HepG2 (cell line): ENCODE results near the gene HPCAL1. TPM values are rescaled to one million over a fixed set of nuclear protein-coding genes. Genes with fewer than 3 reads are reported as not detected.

Source experiments
- AKAP8 ChIP-seq: sonication (generic); formaldehyde crosslinking; IDR thresholded peaks from 2 replicates; pipeline ENCODE4 v1.5.1; 2020; ENCODE audit warnings: mild to moderate bottlenecking, missing genetic modification reagents
- ATRX ChIP-seq: sonication (generic); formaldehyde crosslinking; IDR thresholded peaks from 2 replicates; pipeline ENCODE4 v1.4.0; 2020; ENCODE audit warnings: missing genetic modification reagents, borderline replicate concordance
- BATF2 ChIP-seq: sonication (generic); formaldehyde crosslinking; IDR thresholded peaks from 2 replicates; pipeline ENCODE4 v1.8.0; 2022; ENCODE audit warnings: mild to moderate bottlenecking, missing genetic modification reagents, moderate library complexity
- DMAP1 ChIP-seq: IDR thresholded peaks from 2 replicates; pipeline ENCODE4 v1.6.1; 2016
- GMEB2 ChIP-seq: IDR thresholded peaks from 2 replicates; pipeline ENCODE4 v1.6.1; 2016; ENCODE audit warnings: missing biosample characterization, missing genetic modification reagents, low read depth
- HINFP ChIP-seq: sonication (generic); formaldehyde crosslinking; IDR thresholded peaks from 2 replicates; pipeline ENCODE4 v1.4.0; 2020; ENCODE audit warnings: low read depth, mild to moderate bottlenecking, missing genetic modification reagents
- HOXA5 ChIP-seq: sonication (generic); formaldehyde crosslinking; IDR thresholded peaks from 2 replicates; pipeline ENCODE4 v1.4.0; 2020; ENCODE audit warnings: missing genetic modification reagents
- KAT8 ChIP-seq: IDR thresholded peaks from 2 replicates; pipeline ENCODE4 v1.6.1; 2016; ENCODE audit warnings: missing genetic modification reagents, missing compliant biosample characterization
- KLF9 ChIP-seq: IDR thresholded peaks from 2 replicates; pipeline ENCODE4 v1.6.1; 2016; ENCODE audit warnings: low read depth
- MAX ChIP-seq: IDR thresholded peaks from 2 replicates; pipeline ENCODE4 v1.6.1; 2012; ENCODE audit warnings: inconsistent platforms
- RARG ChIP-seq: sonication (generic); formaldehyde crosslinking; IDR thresholded peaks from 2 replicates; pipeline ENCODE4 v1.4.0; 2020; ENCODE audit warnings: low read depth, mild to moderate bottlenecking, missing genetic modification reagents
- REPIN1 ChIP-seq: sonication (generic); formaldehyde crosslinking; IDR thresholded peaks from 2 replicates; pipeline ENCODE4 v1.8.0; 2022; ENCODE audit warnings: missing genetic modification reagents, low read depth, mild to moderate bottlenecking, borderline replicate concordance
- RNF219 ChIP-seq: sonication (generic); formaldehyde crosslinking; IDR thresholded peaks from 2 replicates; pipeline ENCODE4 v1.5.0; 2020; ENCODE audit warnings: mild to moderate bottlenecking, missing genetic modification reagents
- RXRA ChIP-seq: sonication (generic); formaldehyde crosslinking; IDR thresholded peaks from 2 replicates; pipeline ENCODE4 v1.5.1; 2020; ENCODE audit warnings: missing genetic modification reagents
- SMYD3 ChIP-seq: sonication (generic); formaldehyde crosslinking; IDR thresholded peaks from 2 replicates; pipeline ENCODE4 v1.8.1; 2023; ENCODE audit warnings: mild to moderate bottlenecking, missing genetic modification reagents
- TCF7 ChIP-seq: sonication (generic); IDR thresholded peaks from 2 replicates; pipeline ENCODE4 v1.6.1; 2016; ENCODE audit warnings: antibody characterized with exemption, low read depth
- TOE1 ChIP-seq: sonication (generic); formaldehyde crosslinking; IDR thresholded peaks from 2 replicates; pipeline ENCODE4 v1.4.0; 2020; ENCODE audit warnings: mild to moderate bottlenecking, missing genetic modification reagents
- TP53 ChIP-seq: sonication (generic); formaldehyde crosslinking; conservative IDR thresholded peaks from 2 replicates; pipeline ENCODE4 v1.4.0; 2020; ENCODE audit warnings: missing genetic modification reagents
- XRCC5 ChIP-seq: fragments of 200-400 bp; formaldehyde crosslinking; optimal IDR thresholded peaks from 2 replicates; pipeline ENCODE3; 2017; ENCODE audit warnings: mild to moderate bottlenecking, low read length
- ZBTB14 ChIP-seq: sonication (generic); formaldehyde crosslinking; IDR thresholded peaks from 2 replicates; pipeline ENCODE4 v1.4.0; 2020; ENCODE audit warnings: missing genetic modification reagents
- ZNF20 ChIP-seq: sonication (generic); formaldehyde crosslinking; IDR thresholded peaks from 2 replicates; pipeline ENCODE4 v1.4.0; 2020; ENCODE audit warnings: mild to moderate bottlenecking, moderate library complexity, missing genetic modification reagents
- ZNF350 ChIP-seq: sonication (generic); formaldehyde crosslinking; IDR thresholded peaks from 2 replicates; pipeline ENCODE4 v1.4.0; 2020; ENCODE audit warnings: mild to moderate bottlenecking, low read depth, missing genetic modification reagents, borderline replicate concordance
- ZNF83 ChIP-seq: sonication (generic); formaldehyde crosslinking; IDR thresholded peaks from 2 replicates; pipeline ENCODE4 v1.4.0; 2020; ENCODE audit warnings: missing genetic modification reagents, mild to moderate bottlenecking, borderline replicate concordance
- polyA plus RNA-seq, 8 experiments: library from polyadenylated mRNA; depleted of rRNA in 3 of 8; stranded (reverse) in 7 of 8; unstranded in 1 of 8; fragments of >200 nt; fragmentation: Illumina TruSeq in 4 of 8; extraction: Trizol in 4 of 8; gene quantifications; 2 replicates each; pipeline versions ENCODE4 v1.2.1 to v1.2.3, GENCODE V29; 2011 to 2016; ENCODE audit warnings: low read depth in 4 of 8, missing spikeins in 1 of 8, mixed read lengths in 1 of 8; ENCODE audit not compliant: insufficient read depth in 1 of 8
- total RNA-seq, 5 experiments: library from RNA; depleted of rRNA; stranded (reverse); fragments of >200 nt; fragmentation: Illumina TruSeq; extraction: Trizol; gene quantifications; 2 replicates each; pipeline ENCODE4 v1.2.3, GENCODE V29; 2016; ENCODE audit warnings: low read depth in 1 of 5

Gene HPCAL1
- total and polyA plus RNA-seq, 2 of the 13 experiments (the other 11 are each of a cell fraction or from before 2014, with no cell fraction given): 29.5 to 29.9 TPM

- no peak for TF ChIP-seq KLF9 (CRISPR knock-in tag)
- no peak for TF ChIP-seq GMEB2 (CRISPR knock-in tag)
- peak; percentile 74; the same call in 1 of the 2 replicates for TF ChIP-seq HINFP (CRISPR knock-in tag)
- TF ChIP-seq ZBTB14 (CRISPR knock-in tag): no peak
- TF ChIP-seq RXRA (CRISPR knock-in tag): peak; percentile 67
- no peak for TF ChIP-seq RNF219
- TF ChIP-seq TP53 (CRISPR knock-in tag): 0 out of 2 replicates have a peak, but pooled peaks have one; percentile 18
- no peak for TF ChIP-seq ZNF20 (CRISPR knock-in tag)
- no peak for TF ChIP-seq ZNF83 (CRISPR knock-in tag)
- no peak for TF ChIP-seq TCF7
- no peak for TF ChIP-seq ATRX (CRISPR knock-in tag)
- TF ChIP-seq DMAP1 (CRISPR knock-in tag): no peak
- TF ChIP-seq RARG (CRISPR knock-in tag): no peak
- peak; percentile 56; the same call in 1 of the 2 replicates for TF ChIP-seq ZNF350 (CRISPR knock-in tag)
- TF ChIP-seq AKAP8 (CRISPR knock-in tag): 0 out of 2 replicates have a peak, but pooled peaks have one; percentile 54
- peak; percentile 68 for TF ChIP-seq KAT8
- peak; percentile 88 for TF ChIP-seq XRCC5
- TF ChIP-seq HOXA5 (CRISPR knock-in tag): peak; percentile 60; the same call in 1 of the 2 replicates
- TF ChIP-seq TOE1 (CRISPR knock-in tag): no peak
- TF ChIP-seq SMYD3: no peak
- TF ChIP-seq BATF2: 0 out of 2 replicates have a peak, but pooled peaks have one; percentile 18
- peak; percentile 73; the same call in 1 of the 2 replicates for TF ChIP-seq REPIN1
- TF ChIP-seq MAX: peak; percentile 71; the same call in 1 of the 2 replicates
Observed at GRCh38 chr2:10434886-10435819, 132.4 kb downstream of the HPCAL1 start (continued).
